ENCODE data around the gene RPS17.

DNA sequence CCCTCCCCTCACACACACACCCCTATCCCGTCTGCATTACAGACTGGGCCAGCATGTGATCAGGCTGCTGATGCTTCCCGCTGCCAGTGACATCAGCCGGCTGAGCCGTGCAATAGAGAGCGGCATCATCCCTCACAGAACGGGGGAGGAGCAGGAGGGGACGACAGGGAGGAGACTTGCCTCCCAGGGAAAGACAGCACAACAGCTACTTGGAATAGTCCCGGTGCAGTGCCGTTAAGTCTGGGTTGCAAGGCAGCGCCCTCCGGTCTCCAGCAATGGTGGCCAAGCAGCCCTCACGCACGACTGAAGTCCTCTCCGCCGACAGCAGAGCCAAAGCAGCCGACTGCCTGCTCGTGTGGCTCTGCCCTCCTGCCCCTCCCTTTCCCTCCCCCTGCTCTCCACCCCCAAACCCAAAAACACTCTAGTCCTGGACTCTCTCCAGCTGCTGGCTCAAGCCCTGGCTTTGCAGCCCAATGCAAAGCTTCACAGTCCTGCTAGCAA lies 31.5 kb upstream of the RPS17 start:
- TF ChIP-seq ZBTB7A (IDR thresholded peaks at IDR 0.05; ENCODE audit: low read depth): no peak
- TF ChIP-seq, protein P1, sequence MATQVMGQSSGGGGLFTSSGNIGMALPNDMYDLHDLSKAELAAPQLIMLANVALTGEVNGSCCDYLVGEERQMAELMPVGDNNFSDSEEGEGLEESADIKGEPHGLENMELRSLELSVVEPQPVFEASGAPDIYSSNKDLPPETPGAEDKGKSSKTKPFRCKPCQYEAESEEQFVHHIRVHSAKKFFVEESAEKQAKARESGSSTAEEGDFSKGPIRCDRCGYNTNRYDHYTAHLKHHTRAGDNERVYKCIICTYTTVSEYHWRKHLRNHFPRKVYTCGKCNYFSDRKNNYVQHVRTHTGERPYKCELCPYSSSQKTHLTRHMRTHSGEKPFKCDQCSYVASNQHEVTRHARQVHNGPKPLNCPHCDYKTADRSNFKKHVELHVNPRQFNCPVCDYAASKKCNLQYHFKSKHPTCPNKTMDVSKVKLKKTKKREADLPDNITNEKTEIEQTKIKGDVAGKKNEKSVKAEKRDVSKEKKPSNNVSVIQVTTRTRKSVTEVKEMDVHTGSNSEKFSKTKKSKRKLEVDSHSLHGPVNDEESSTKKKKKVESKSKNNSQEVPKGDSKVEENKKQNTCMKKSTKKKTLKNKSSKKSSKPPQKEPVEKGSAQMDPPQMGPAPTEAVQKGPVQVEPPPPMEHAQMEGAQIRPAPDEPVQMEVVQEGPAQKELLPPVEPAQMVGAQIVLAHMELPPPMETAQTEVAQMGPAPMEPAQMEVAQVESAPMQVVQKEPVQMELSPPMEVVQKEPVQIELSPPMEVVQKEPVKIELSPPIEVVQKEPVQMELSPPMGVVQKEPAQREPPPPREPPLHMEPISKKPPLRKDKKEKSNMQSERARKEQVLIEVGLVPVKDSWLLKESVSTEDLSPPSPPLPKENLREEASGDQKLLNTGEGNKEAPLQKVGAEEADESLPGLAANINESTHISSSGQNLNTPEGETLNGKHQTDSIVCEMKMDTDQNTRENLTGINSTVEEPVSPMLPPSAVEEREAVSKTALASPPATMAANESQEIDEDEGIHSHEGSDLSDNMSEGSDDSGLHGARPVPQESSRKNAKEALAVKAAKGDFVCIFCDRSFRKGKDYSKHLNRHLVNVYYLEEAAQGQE (IDR thresholded peaks at IDR 0.05; ENCODE audit: low read depth): no peak
- no peak for TF ChIP-seq YY1 (IDR thresholded peaks at IDR 0.05; ENCODE audit: low read depth)
- TF ChIP-seq, protein P2, sequence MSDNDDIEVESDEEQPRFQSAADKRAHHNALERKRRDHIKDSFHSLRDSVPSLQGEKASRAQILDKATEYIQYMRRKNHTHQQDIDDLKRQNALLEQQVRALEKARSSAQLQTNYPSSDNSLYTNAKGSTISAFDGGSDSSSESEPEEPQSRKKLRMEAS (IDR thresholded peaks at IDR 0.05): no peak
- no peak for TF ChIP-seq NFIC (IDR thresholded peaks at IDR 0.05)
- no peak for TF ChIP-seq EP300 (IDR thresholded peaks at IDR 0.05; ENCODE audit: borderline replicate concordance)
- no peak for TF ChIP-seq TAF1 (IDR thresholded peaks at IDR 0.05; ENCODE audit: low read depth)

Data from Ishikawa (cell line).